Keratinocyte (primary cell): ENCODE results near the gene UNC13C. TPM values are rescaled to one million over a fixed set of nuclear protein-coding genes. Genes with fewer than 3 reads are reported as not detected.

Experiments
- DNase-seq: peaks from one replicate; pipeline ENCODE4 v3.0.0-alpha.2; 2011; ENCODE audit warnings: low read depth, missing footprints, low spot score
- FAIRE-seq: peaks from 2 replicates; lab custom pipeline; 2011; peaks lifted over from hg19 to GRCh38; lab: Jason Lieb, UNC
- H2AFZ ChIP-seq: 2 replicates; pipeline ENCODE4 v1.6.0; 2012; ENCODE audit warnings: low read length, control low read depth, inconsistent platforms; ENCODE audit not compliant: control insufficient read depth
- H3K27ac ChIP-seq: 2 replicates; pipeline ENCODE4 v1.5.1; 2011; ENCODE audit warnings: low read length; ENCODE audit not compliant: control insufficient read depth, insufficient read depth
- H3K27me3 ChIP-seq: 3 replicates; pipeline ENCODE4 v1.6.0; 2011; ENCODE audit warnings: low read length; ENCODE audit not compliant: control insufficient read depth, insufficient read depth; ENCODE audit errors: extremely low read depth
- H3K36me3 ChIP-seq, 2 experiments: 2 replicates in 1 of 2; 3 replicates in 1 of 2; pipeline ENCODE4 v1.5.1; 2011; ENCODE audit warnings: low read length in 2 of 2, mild to moderate bottlenecking in 1 of 2; ENCODE audit not compliant: control insufficient read depth in 2 of 2, insufficient read depth in 2 of 2; ENCODE audit errors: extremely low read depth in 1 of 2
- H3K4me1 ChIP-seq: 3 replicates; pipeline ENCODE4 v1.5.1; 2011; ENCODE audit warnings: low read length; ENCODE audit not compliant: control insufficient read depth, insufficient read depth; ENCODE audit errors: extremely low read depth
- H3K4me2 ChIP-seq: 3 replicates; pipeline ENCODE4 v1.6.0; 2011; ENCODE audit warnings: low read depth, low read length; ENCODE audit not compliant: control insufficient read depth, insufficient read depth; ENCODE audit errors: extremely low read depth
- H3K4me3 ChIP-seq, 3 experiments: fragments of 200-600 bp in 1 of 3; sonication (generic) in 1 of 3; 2 replicates in 2 of 3; 3 replicates in 1 of 3; pipeline ENCODE4 v1.5.1; 2011 to 2016; ENCODE audit warnings: low read length in 3 of 3, mild to moderate bottlenecking in 3 of 3, control low read depth in 2 of 3, inconsistent platforms in 1 of 3, low read depth in 1 of 3, mixed read lengths in 1 of 3, mixed run types in 1 of 3, moderate library complexity in 1 of 3; ENCODE audit not compliant: control insufficient read depth in 2 of 3, insufficient read depth in 2 of 3; ENCODE audit errors: extremely low read depth in 1 of 3
- H3K79me2 ChIP-seq: 2 replicates; pipeline ENCODE4 v1.6.0; 2012; ENCODE audit warnings: low read length; ENCODE audit not compliant: control insufficient read depth, insufficient read depth
- H3K9ac ChIP-seq: 3 replicates; pipeline ENCODE4 v1.6.0; 2011; ENCODE audit warnings: low read length; ENCODE audit not compliant: control insufficient read depth, insufficient read depth; ENCODE audit errors: extremely low read depth
- H3K9me1 ChIP-seq: 3 replicates; pipeline ENCODE4 v1.6.0; 2011; ENCODE audit warnings: low read length; ENCODE audit not compliant: control insufficient read depth, insufficient read depth; ENCODE audit errors: extremely low read depth
- H3K9me3 ChIP-seq: 2 replicates; pipeline ENCODE4 v1.5.1; 2012; ENCODE audit warnings: low read depth, low read length; ENCODE audit not compliant: control insufficient read depth
- H4K20me1 ChIP-seq: 3 replicates; pipeline ENCODE4 v1.6.0; 2011; ENCODE audit warnings: low read length; ENCODE audit not compliant: control insufficient read depth, insufficient read depth; ENCODE audit errors: extremely low read depth
- EZH2 ChIP-seq: IDR thresholded peaks from one replicate; pipeline ENCODE4 v1.6.1; 2012; ENCODE audit warnings: inconsistent platforms, mild to moderate bottlenecking, low read length, moderate library complexity
- dilution Hi-C: fragments of 300-500 bp; cut with MboI; formaldehyde crosslinking; loops from one replicate; pipeline ENCODE4 v1.7.0; 2020; ENCODE audit warnings: low sequenced_read_pairs; ENCODE audit not compliant: extremely low pct_ligation_motif_present
- polyA plus RNA-seq, 5 experiments: library from polyadenylated mRNA; depleted of rRNA in 3 of 5; stranded (reverse) in 3 of 5; stranded (forward) in 1 of 5; unstranded in 1 of 5; fragments of >200 nt; gene quantifications; 1 replicate in 1 of 5; 2 replicates in 3 of 5; 3 replicates in 1 of 5; pipeline versions ENCODE4 v1.2.1 to v1.2.3, GENCODE V29; 2011 to 2012; ENCODE audit warnings: missing spikeins in 2 of 5, low read depth in 1 of 5, low replicate concordance in 1 of 5
- TF ChIP-seq, protein P1 (sequence below), 3 experiments: IDR thresholded peaks in 1 of 3; conservative IDR thresholded peaks in 1 of 3; optimal IDR thresholded peaks in 1 of 3; 2 replicates in 2 of 3; 3 replicates in 1 of 3; pipeline versions ENCODE3 to v1.5.1; 2011; ENCODE audit warnings: low read length in 3 of 3, mild to moderate bottlenecking in 3 of 3, moderate library complexity in 2 of 3, control low read depth in 1 of 3, inconsistent platforms in 1 of 3; ENCODE audit not compliant: insufficient read depth in 2 of 3; ENCODE audit errors: extremely low read depth in 1 of 3

The UNC13C gene
- polyA plus RNA-seq, 1 donor (not counting 4 experiments of a cell fraction or from before 2014, with no cell fraction given), result not detected

- DNase-seq, result no peak
- Histone ChIP-seq H3K9me1 (no peaks in the 10 kb centered on the region), H3K36me3 (no peaks in the 10 kb centered on the region), H3K27ac (no peak overlapping the region), H3K27me3 (no peaks in the 10 kb centered on the region), H3K9me3 (peaks cover 3% of the 10 kb centered on the region), H2AFZ (no peak overlapping the region), H3K9ac (no peak overlapping the region), H3K4me1 (no peaks in the 10 kb centered on the region), H3K79me2 (no peaks in the 10 kb centered on the region), H3K4me3 (no peak overlapping the region), H3K4me2 (no peak overlapping the region), H4K20me1 (no peaks in the 10 kb centered on the region)
- no peak for FAIRE-seq
- TF ChIP-seq, protein P1, sequence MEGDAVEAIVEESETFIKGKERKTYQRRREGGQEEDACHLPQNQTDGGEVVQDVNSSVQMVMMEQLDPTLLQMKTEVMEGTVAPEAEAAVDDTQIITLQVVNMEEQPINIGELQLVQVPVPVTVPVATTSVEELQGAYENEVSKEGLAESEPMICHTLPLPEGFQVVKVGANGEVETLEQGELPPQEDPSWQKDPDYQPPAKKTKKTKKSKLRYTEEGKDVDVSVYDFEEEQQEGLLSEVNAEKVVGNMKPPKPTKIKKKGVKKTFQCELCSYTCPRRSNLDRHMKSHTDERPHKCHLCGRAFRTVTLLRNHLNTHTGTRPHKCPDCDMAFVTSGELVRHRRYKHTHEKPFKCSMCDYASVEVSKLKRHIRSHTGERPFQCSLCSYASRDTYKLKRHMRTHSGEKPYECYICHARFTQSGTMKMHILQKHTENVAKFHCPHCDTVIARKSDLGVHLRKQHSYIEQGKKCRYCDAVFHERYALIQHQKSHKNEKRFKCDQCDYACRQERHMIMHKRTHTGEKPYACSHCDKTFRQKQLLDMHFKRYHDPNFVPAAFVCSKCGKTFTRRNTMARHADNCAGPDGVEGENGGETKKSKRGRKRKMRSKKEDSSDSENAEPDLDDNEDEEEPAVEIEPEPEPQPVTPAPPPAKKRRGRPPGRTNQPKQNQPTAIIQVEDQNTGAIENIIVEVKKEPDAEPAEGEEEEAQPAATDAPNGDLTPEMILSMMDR (optimal IDR thresholded peaks at IDR 0.05 in 1 of 3, IDR thresholded peaks at IDR 0.05 in 1 of 3, conservative IDR thresholded peaks at IDR 0.05 in 1 of 3; ENCODE audit: extremely low read depth in 1 of 3, insufficient read depth in 2 of 3, low read length in 3 of 3), result no peak
- no peak for TF ChIP-seq EZH2
- dilution Hi-C loops, result no loop called here
These were observed 503.6 kb downstream of the UNC13C start for GRCh38 chr15:54481819-54482218.

GRCh38 chr15:54482251-54482650 is 504.0 kb downstream of the UNC13C start:
- H4K20me1 ChIP-seq, result no peaks in the 10 kb centered on the region
- no peak overlapping the region for H2AFZ ChIP-seq
- H3K9ac ChIP-seq, result no peak overlapping the region
- no peaks in the 10 kb centered on the region for H3K36me3 ChIP-seq
- H3K79me2 ChIP-seq, result no peaks in the 10 kb centered on the region
- no peak overlapping the region for H3K4me2 ChIP-seq
- H3K4me3 ChIP-seq, result no peak overlapping the region
- dilution Hi-C loops, result no loop called here
- no peak overlapping the region for H3K27ac ChIP-seq
- TF ChIP-seq, protein P1 (optimal IDR thresholded peaks at IDR 0.05 in 1 of 3, IDR thresholded peaks at IDR 0.05 in 1 of 3, conservative IDR thresholded peaks at IDR 0.05 in 1 of 3; ENCODE audit: extremely low read depth in 1 of 3, insufficient read depth in 2 of 3, low read length in 3 of 3), result no peak
- no peak for TF ChIP-seq EZH2
- H3K9me1 ChIP-seq, result no peaks in the 10 kb centered on the region
- no peak for FAIRE-seq
- no peaks in the 10 kb centered on the region for H3K27me3 ChIP-seq
- peaks cover 3% of the 10 kb centered on the region for H3K9me3 ChIP-seq
- H3K4me1 ChIP-seq, result no peaks in the 10 kb centered on the region
- no peak for DNase-seq
